AG09319 (cell line): ENCODE data around the gene POU3F3.

Experiments used
- DNase-seq: peaks from one replicate; pipeline ENCODE4 v3.0.0-alpha.2; 2010; ENCODE audit warnings: low read depth; ENCODE audit errors: extremely low read depth
- TF ChIP-seq, protein P1 (sequence below): IDR thresholded peaks from 2 replicates; pipeline ENCODE4 v1.5.1; 2011; ENCODE audit warnings: low read depth, mild to moderate bottlenecking, inconsistent platforms, low read length, moderate library complexity

The POU3F3 gene

DNA sequence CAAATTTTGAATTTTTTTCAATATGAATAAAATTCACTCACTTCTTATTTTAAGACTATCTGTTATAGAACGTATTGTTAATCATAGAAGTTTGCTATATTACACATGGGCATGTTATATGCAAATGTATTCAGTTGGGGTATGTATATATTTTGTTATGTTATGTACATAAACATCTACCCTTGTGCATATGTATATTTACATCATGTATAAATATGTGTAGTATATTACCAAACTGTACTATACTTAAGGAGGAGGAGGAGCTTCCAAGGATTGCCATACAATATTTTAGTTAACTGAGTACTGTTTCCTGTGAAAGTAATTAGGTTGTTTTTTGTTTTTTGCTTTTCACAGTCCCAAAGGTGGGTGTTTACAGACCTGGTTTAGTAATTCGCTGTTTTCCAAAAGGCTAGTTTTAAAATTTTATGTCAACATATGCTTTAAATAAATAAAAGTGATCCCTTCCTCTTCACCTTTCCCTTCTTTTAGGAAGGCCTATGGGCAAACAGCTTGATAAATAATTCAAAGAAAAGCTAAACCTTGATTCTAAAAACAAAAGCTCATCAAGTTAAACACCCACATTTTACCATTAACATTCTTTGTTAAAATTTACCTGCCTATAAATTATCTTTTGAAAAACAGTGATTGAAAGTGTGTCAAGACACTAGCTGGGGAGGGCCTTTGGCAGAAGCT lies 12.9 kb upstream of the POU3F3 start:
- no peak for DNase-seq
- TF ChIP-seq, protein P1, sequence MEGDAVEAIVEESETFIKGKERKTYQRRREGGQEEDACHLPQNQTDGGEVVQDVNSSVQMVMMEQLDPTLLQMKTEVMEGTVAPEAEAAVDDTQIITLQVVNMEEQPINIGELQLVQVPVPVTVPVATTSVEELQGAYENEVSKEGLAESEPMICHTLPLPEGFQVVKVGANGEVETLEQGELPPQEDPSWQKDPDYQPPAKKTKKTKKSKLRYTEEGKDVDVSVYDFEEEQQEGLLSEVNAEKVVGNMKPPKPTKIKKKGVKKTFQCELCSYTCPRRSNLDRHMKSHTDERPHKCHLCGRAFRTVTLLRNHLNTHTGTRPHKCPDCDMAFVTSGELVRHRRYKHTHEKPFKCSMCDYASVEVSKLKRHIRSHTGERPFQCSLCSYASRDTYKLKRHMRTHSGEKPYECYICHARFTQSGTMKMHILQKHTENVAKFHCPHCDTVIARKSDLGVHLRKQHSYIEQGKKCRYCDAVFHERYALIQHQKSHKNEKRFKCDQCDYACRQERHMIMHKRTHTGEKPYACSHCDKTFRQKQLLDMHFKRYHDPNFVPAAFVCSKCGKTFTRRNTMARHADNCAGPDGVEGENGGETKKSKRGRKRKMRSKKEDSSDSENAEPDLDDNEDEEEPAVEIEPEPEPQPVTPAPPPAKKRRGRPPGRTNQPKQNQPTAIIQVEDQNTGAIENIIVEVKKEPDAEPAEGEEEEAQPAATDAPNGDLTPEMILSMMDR, result no peak

DNA sequence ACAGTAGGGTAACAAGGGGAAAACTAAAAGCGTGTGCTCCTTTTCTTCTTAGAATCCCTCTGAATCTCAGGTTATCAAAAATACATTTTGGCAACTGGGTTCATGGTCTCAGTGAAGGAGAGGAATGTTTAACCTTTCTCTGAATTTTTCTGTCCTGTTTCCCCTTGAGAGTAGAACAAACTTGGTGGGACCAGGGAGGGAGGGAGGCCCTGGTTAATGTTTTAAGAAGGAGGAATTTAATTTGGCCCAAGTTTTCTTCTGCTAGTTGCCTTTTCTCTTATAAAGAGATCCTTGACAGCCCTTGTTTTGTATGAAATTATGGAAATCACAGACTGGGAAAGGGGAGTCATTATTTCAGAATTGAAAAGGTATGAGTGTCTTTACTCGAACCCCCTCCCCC lies 12.2 kb upstream of the POU3F3 start:
- TF ChIP-seq, protein P1, result no peak
- DNase-seq, result no peak

DNA sequence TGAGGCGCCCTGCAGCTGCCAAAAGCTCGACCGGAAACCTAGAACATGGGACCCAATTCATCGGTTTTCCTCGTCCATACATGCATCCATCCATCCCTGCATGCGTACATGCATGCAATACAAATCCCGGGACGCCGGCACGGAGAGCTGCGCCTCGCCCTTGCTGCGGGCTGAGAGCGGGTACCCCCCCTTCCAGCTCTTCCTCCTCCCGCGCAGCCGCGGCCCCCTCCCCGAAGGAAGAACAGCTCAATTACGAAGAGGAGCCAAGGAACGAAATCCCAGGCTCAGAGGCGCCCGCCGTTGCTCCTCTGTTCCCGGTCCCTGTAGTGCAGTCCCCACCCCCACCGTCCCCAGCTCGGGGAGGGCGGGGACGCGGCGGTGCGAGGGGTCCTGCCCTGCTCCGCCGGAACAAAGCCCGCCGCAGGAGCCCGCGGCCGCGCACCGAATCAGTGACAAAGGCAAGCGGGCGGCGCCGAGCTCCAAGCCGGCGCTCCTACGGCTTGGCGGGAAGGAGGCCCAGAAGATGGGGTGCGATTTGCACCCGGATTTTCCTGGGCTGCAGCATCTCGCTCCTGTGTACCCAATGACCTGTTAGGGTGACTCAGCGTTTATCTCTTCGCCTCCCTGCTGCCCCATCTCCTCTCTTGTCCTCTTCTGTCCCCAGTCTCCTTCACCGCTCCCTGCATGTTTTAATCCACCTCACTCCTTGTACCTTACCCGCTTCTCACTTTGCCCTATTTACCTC lies 8.9 kb upstream of the POU3F3 start:
- DNase-seq, result no peak
- TF ChIP-seq, protein P1, result no peak

DNA sequence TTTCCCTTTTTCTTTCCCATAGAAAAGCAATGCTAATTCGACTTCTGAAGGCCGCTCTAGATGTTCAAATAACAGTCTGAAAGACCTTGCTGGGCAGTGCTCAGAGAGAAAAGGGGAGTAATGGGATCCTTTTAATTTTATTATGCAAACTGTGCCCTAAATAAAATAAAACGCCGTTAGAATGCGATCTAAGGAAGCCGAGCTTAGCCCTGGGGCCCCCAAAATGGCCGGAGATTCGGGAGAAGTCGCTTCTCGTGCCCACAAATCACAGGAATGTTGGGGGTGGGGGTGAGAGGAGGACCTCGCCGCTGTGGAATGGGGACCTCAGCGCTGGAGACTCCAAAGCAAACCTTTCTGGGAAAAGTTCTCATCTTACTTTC lies 8.4 kb upstream of the POU3F3 start:
- DNase-seq, result no peak
- TF ChIP-seq, protein P1, result no peak

DNA sequence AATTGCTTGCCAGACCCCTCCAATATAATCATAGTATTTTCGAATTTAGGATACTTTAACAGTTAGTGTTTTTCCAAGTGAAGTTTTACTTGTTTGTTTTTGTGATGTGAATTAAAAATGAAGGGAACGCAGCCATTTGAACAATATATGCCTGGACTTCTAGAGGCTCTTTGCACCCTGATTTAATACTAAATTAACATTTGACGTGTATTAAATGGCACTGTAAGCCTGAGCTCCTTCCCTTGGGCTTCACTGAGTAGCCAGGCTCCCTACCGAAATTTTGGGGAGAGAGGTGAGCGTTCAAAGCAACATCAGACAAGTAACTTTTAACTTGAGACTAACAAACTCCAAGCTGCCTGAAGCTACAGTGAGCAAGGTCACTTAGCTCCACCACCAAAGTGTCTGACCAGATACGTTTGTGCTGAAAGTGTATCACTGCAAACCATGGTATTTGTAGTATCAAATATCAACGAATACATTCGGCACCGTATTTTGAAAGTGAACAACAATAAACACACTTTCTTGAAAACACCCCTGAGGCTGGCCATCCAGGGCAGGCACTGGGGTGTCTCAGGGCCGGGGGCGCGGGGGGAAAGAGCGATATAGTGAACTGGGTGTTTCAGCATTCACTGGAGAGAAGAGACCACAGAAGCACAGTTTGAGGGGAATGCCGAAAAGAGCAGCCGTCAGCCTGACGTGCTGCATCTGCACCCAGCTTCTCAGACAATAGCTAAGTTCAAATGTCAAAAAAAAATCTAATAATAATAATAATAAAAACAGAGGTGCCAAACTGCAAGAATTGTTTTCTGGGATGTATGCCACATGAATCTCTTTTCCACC lies 7.7 kb upstream of the POU3F3 start:
- TF ChIP-seq, protein P1, result no peak
- DNase-seq, result no peak

DNA sequence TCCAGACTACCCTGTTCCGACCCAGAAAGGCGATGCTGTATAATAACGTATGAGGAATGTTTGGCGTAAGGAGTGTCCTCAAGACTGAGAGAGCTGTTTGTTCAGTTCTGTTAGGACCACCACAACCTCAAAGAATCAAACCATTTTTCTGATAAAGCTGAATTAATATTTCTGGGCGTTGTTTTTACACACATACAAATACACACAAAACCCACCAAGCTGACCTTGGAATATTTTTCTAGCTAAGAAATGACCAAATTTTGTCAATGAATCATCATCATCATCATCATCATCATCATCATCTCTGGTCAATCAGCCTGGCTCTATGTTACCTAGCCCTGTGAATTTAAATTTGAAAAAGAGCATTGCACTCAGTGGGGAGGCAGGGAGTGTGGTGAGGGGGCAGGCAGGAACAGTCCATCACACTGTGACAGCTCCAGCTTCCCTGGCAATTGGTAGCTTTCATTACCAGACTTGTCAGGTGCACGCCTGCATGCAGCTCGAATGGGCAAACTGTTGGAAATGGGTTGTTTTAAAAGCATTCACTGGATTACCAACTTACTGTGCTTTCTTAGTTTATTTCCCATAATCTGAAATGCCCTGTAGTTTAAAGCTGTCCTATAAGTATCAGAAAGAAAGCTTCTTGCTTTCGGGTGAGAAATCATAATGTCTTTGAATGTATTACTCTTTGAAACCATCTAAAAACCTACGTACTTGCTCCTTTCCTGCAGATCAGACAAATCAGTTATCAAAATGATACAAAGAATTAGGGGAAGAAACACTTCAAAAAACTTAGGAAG lies 6.9 kb upstream of the POU3F3 start:
- no peak for DNase-seq

More for the DNA sequence above, 6.9 kb upstream of the POU3F3 start:
- TF ChIP-seq, protein P1, result no peak
